ENCODE results near the gene NOS2.

GRCh38 chr17:27849474-27850185, 49.3 kb upstream of the NOS2 start:
- TF ChIP-seq CTCF (IDR thresholded peaks at IDR 0.05; ENCODE audit: insufficient read depth, low read depth, low read length) (no peak), EZH2 (IDR thresholded peaks at IDR 0.05; ENCODE audit: insufficient read depth, low read length) (no peak)
